Measurements from ENCODE around the gene PEF1. TPM values are rescaled to one million over a fixed set of nuclear protein-coding genes. Genes with fewer than 3 reads are reported as not detected.

PEF1 gene
- total RNA-seq, 2 experiments from 2014 or later: 56.1 to 67.7 TPM

GRCh38 chr1:31660871-31661455 is 16.3 kb upstream of the PEF1 start:
- ChIA-PET CTCF (ENCODE audit: unreplicated experiment) (interaction anchor here (0.7 to 1.3 kb wide), 2 partner anchors 16 to 84 kb away, joined by 4 to 5 read pairs; partner anchors contain the start of gene PEF1), POLR2A (interaction anchor here (0.6 kb wide), 1 partner anchor 13 kb away, joined by 3 read pairs; no protein-coding TSS in a partner anchor)
- BruUV-seq (replicated peaks): no TSS peak
- DNase-seq (ENCODE audit: low spot score): no peak
- H3K27ac ChIP-seq (ENCODE audit: low read depth, low read length, poor library complexity, severe bottlenecking): no peak overlapping the region
- no peaks in the 10 kb centered on the region for H3K4me1 ChIP-seq (ENCODE audit: insufficient read depth, low read length, poor library complexity, severe bottlenecking)
- no peaks in the 10 kb centered on the region for H4K20me1 ChIP-seq (ENCODE audit: insufficient read depth, low read length)
- no peak overlapping the region for H3K4me3 ChIP-seq (ENCODE audit: low read depth, low read length, poor library complexity, severe bottlenecking)
- no peaks in the 10 kb centered on the region for H3K79me2 ChIP-seq (ENCODE audit: insufficient read depth, low read depth, low read length)
- TF ChIP-seq CTCF (conservative IDR thresholded peaks at IDR 0.05; ENCODE audit: low read length) (no peak), EZH2phosphoT487 (IDR thresholded peaks at IDR 0.05; ENCODE audit: borderline replicate concordance, low read depth, low read length) (no peak)
- H3K9me3 ChIP-seq (ENCODE audit: low read length): no peaks in the 10 kb centered on the region
- H3K9me2 ChIP-seq (ENCODE audit: insufficient read depth, low read length): no peaks in the 10 kb centered on the region
- no peaks in the 10 kb centered on the region for H3K36me3 ChIP-seq (ENCODE audit: insufficient read depth, low read length)
- intact Hi-C loops (cut with micrococcal nuclease; ENCODE audit: unreplicated experiment): loop anchor here (5.0 kb wide), 1 partner anchor 46 kb away; no protein-coding TSS in a partner anchor
- H3K4me2 ChIP-seq (ENCODE audit: low read length): no peak overlapping the region
- H2AFZ ChIP-seq (ENCODE audit: low read length): no peak overlapping the region

GRCh38 chr1:31659889-31660288 is 15.2 kb upstream of the PEF1 start:
- Histone ChIP-seq H3K4me3 (ENCODE audit: low read depth, low read length, poor library complexity, severe bottlenecking) (no peak overlapping the region), H3K4me1 (ENCODE audit: insufficient read depth, low read length, poor library complexity, severe bottlenecking) (no peaks in the 10 kb centered on the region), H3K9me3 (ENCODE audit: low read length) (no peaks in the 10 kb centered on the region), H4K20me1 (ENCODE audit: insufficient read depth, low read length) (no peaks in the 10 kb centered on the region), H3K9me2 (ENCODE audit: insufficient read depth, low read length) (no peaks in the 10 kb centered on the region), H3K27ac (ENCODE audit: low read depth, low read length, poor library complexity, severe bottlenecking) (no peak overlapping the region), H3K36me3 (ENCODE audit: insufficient read depth, low read length) (no peaks in the 10 kb centered on the region), H3K4me2 (ENCODE audit: low read length) (no peak overlapping the region), H2AFZ (ENCODE audit: low read length) (no peak overlapping the region), H3K79me2 (ENCODE audit: insufficient read depth, low read depth, low read length) (no peaks in the 10 kb centered on the region)
- CTCF ChIA-PET (ENCODE audit: unreplicated experiment): interaction anchor here (0.7 kb wide), 1 partner anchor 15 kb away, joined by 4 read pairs; the partner anchor contains the start of gene PEF1
- no peak for DNase-seq (ENCODE audit: low spot score)
- POLR2A ChIA-PET: no interaction called here
- TF ChIP-seq CTCF (conservative IDR thresholded peaks at IDR 0.05; ENCODE audit: low read length): no peak
- TF ChIP-seq EZH2phosphoT487 (IDR thresholded peaks at IDR 0.05; ENCODE audit: borderline replicate concordance, low read depth, low read length): no peak
- no TSS peak for BruUV-seq (replicated peaks)
- intact Hi-C loops (cut with micrococcal nuclease; ENCODE audit: unreplicated experiment): loop anchor here (5.0 kb wide), 1 partner anchor 47 kb away; no protein-coding TSS in a partner anchor

GRCh38 chr1:31658721-31659120 is 14.0 kb upstream of the PEF1 start:
- intact Hi-C loops (cut with micrococcal nuclease; ENCODE audit: unreplicated experiment): no loop called here
- no peak overlapping the region for H2AFZ ChIP-seq (ENCODE audit: low read length)
- BruUV-seq (replicated peaks): no TSS peak
- DNase-seq (ENCODE audit: low spot score): no peak
- no peak overlapping the region for H3K4me3 ChIP-seq (ENCODE audit: low read depth, low read length, poor library complexity, severe bottlenecking)
- no peak for TF ChIP-seq EZH2phosphoT487 (IDR thresholded peaks at IDR 0.05; ENCODE audit: borderline replicate concordance, low read depth, low read length)
- TF ChIP-seq CTCF (conservative IDR thresholded peaks at IDR 0.05; ENCODE audit: low read length): no peak
- no peaks in the 10 kb centered on the region for H4K20me1 ChIP-seq (ENCODE audit: insufficient read depth, low read length)
- no peaks in the 10 kb centered on the region for H3K36me3 ChIP-seq (ENCODE audit: insufficient read depth, low read length)
- no peak overlapping the region for H3K27ac ChIP-seq (ENCODE audit: low read depth, low read length, poor library complexity, severe bottlenecking)
- CTCF ChIA-PET (ENCODE audit: unreplicated experiment): no interaction called here
- POLR2A ChIA-PET: no interaction called here
- H3K4me2 ChIP-seq (ENCODE audit: low read length): no peak overlapping the region
- H3K9me3 ChIP-seq (ENCODE audit: low read length): no peaks in the 10 kb centered on the region
- H3K79me2 ChIP-seq (ENCODE audit: insufficient read depth, low read depth, low read length): no peaks in the 10 kb centered on the region
- H3K4me1 ChIP-seq (ENCODE audit: insufficient read depth, low read length, poor library complexity, severe bottlenecking): no peaks in the 10 kb centered on the region
- no peaks in the 10 kb centered on the region for H3K9me2 ChIP-seq (ENCODE audit: insufficient read depth, low read length)

Data from OCI-LY7 (cell line).